IMR-90 (cell line): ENCODE data around the gene SEC22A. TPM values are rescaled to one million over a fixed set of nuclear protein-coding genes. Genes with fewer than 3 reads are reported as not detected.

Source experiments
- BHLHE40 ChIP-seq: fragments of 150-350 bp; IDR thresholded peaks from 2 replicates; pipeline ENCODE4 v1.6.1; 2016; ENCODE audit warnings: mild to moderate bottlenecking, low read depth, low read length
- RAD21 ChIP-seq: IDR thresholded peaks from 2 replicates; pipeline ENCODE4 v1.6.1; 2012; ENCODE audit warnings: low read length, improper control_type of control experiment
- RCOR1 ChIP-seq: IDR thresholded peaks from 2 replicates; pipeline ENCODE4 v1.6.1; 2012; ENCODE audit warnings: mild to moderate bottlenecking, low read length, improper control_type of control experiment; ENCODE audit not compliant: insufficient replicate concordance
- polyA plus RNA-seq, 3 experiments: library from polyadenylated mRNA; depleted of rRNA; stranded (reverse); fragments of >200 nt; gene quantifications; 2 replicates each; pipeline ENCODE4 v1.2.3, GENCODE V29; 2012; ENCODE audit warnings: low replicate concordance in 1 of 3
- total RNA-seq: library from RNA; depleted of rRNA; stranded (reverse); fragments of >200 nt; gene quantifications from 2 replicates; pipeline ENCODE4 v1.2.3, GENCODE V29; 2012
- TF ChIP-seq, protein P1 (sequence below): conservative IDR thresholded peaks from 2 replicates; pipeline ENCODE4 v1.5.1; 2012; ENCODE audit warnings: mild to moderate bottlenecking, low read depth, low read length, improper control_type of control experiment

Gene SEC22A
- total and polyA plus RNA-seq, 2 of the 4 experiments (the other 2 are of a cell fraction), result 17.5 to 36.0 TPM

GRCh38 chr3:123201557-123202427 lies at the start of gene SEC22A (continued):
- TF ChIP-seq RAD21 (no peak), BHLHE40 (no peak), RCOR1 (no peak)
- TF ChIP-seq, protein P1, sequence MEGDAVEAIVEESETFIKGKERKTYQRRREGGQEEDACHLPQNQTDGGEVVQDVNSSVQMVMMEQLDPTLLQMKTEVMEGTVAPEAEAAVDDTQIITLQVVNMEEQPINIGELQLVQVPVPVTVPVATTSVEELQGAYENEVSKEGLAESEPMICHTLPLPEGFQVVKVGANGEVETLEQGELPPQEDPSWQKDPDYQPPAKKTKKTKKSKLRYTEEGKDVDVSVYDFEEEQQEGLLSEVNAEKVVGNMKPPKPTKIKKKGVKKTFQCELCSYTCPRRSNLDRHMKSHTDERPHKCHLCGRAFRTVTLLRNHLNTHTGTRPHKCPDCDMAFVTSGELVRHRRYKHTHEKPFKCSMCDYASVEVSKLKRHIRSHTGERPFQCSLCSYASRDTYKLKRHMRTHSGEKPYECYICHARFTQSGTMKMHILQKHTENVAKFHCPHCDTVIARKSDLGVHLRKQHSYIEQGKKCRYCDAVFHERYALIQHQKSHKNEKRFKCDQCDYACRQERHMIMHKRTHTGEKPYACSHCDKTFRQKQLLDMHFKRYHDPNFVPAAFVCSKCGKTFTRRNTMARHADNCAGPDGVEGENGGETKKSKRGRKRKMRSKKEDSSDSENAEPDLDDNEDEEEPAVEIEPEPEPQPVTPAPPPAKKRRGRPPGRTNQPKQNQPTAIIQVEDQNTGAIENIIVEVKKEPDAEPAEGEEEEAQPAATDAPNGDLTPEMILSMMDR, result no peak
